OCI-LY7 (cell line): ENCODE results near the gene ZBTB5. TPM values are rescaled to one million over a fixed set of nuclear protein-coding genes. Genes with fewer than 3 reads are reported as not detected.

Experiments
- BruUV-seq: library from RNA; stranded (reverse); fragments of 400-500 nt; replicated peaks from 2 replicates; lab custom pipeline; 2021; lab: Mats Ljungman, UMichigan
- CTCF ChIA-PET: fragments of 300-600 bp; sonication (Branson Sonifier 250); formaldehyde crosslinking; loops from one replicate; lab custom pipeline; 2022; ENCODE audit warnings: antibody characterized with exemption; ENCODE audit not compliant: unreplicated experiment; lab: Charles Lee
- POLR2A ChIA-PET: fragments of 300-600 bp; sonication (Branson Sonifier 250); formaldehyde crosslinking; loops from one replicate; lab custom pipeline; 2022; ENCODE audit warnings: antibody characterized with exemption; lab: Charles Lee
- DNase-seq: peaks from one replicate; pipeline ENCODE4 v3.0.0-alpha.2; 2015; ENCODE audit warnings: low spot score
- H2AFZ ChIP-seq: fragments of 200-600 bp; sonication (generic), shearing (Covaris generic); 2 replicates; pipeline ENCODE4 v1.6.1; 2014; ENCODE audit warnings: mild to moderate bottlenecking, antibody characterized with exemption, low read length, moderate library complexity
- H3K27ac ChIP-seq: fragments of 200-600 bp; sonication (generic); 2 replicates; pipeline ENCODE4 v1.5.1; 2014; ENCODE audit warnings: mixed run types, low read depth, mild to moderate bottlenecking, moderate library complexity, low read length, inconsistent platforms; ENCODE audit not compliant: poor library complexity, severe bottlenecking
- H3K36me3 ChIP-seq: fragments of 200-600 bp; sonication (generic); 2 replicates; pipeline ENCODE4 v1.6.1; 2014; ENCODE audit warnings: mild to moderate bottlenecking, antibody characterized with exemption, low read length, moderate library complexity, mixed read lengths; ENCODE audit not compliant: insufficient read depth
- H3K4me1 ChIP-seq: fragments of 200-600 bp; sonication (generic); 2 replicates; pipeline ENCODE4 v1.5.1; 2014; ENCODE audit warnings: mild to moderate bottlenecking, low read length; ENCODE audit not compliant: insufficient read depth, poor library complexity, severe bottlenecking
- H3K4me2 ChIP-seq: fragments of 200-600 bp; sonication (generic); 2 replicates; pipeline ENCODE4 v1.6.1; 2014; ENCODE audit warnings: mild to moderate bottlenecking, low read length
- H3K4me3 ChIP-seq: fragments of 200-600 bp; sonication (generic); 2 replicates; pipeline ENCODE4 v1.5.1; 2014; ENCODE audit warnings: mild to moderate bottlenecking, low read depth, low read length; ENCODE audit not compliant: poor library complexity, severe bottlenecking
- H3K79me2 ChIP-seq: fragments of 200-600 bp; sonication (generic); 2 replicates; pipeline ENCODE4 v1.6.1; 2016; ENCODE audit warnings: low read depth, mild to moderate bottlenecking, low read length, moderate library complexity, mixed read lengths; ENCODE audit not compliant: insufficient read depth
- H3K9me2 ChIP-seq: fragments of 200-600 bp; sonication (generic); 2 replicates; pipeline ENCODE4 v1.6.1; 2016; ENCODE audit warnings: mild to moderate bottlenecking, low read length, mixed read lengths; ENCODE audit not compliant: insufficient read depth
- H3K9me3 ChIP-seq: fragments of 200-600 bp; sonication (generic); 2 replicates; pipeline ENCODE4 v1.6.1; 2014; ENCODE audit warnings: mild to moderate bottlenecking, mixed run types, low read length, mixed read lengths
- H4K20me1 ChIP-seq: fragments of 200-600 bp; sonication (generic); 2 replicates; pipeline ENCODE4 v1.6.1; 2014; ENCODE audit warnings: mild to moderate bottlenecking, antibody characterized with exemption, low read length, moderate library complexity, mixed read lengths; ENCODE audit not compliant: insufficient read depth
- EZH2phosphoT487 ChIP-seq: fragments of 200-600 bp; sonication (generic); IDR thresholded peaks from 2 replicates; pipeline ENCODE4 v1.6.1; 2018; ENCODE audit warnings: low read depth, borderline replicate concordance, mild to moderate bottlenecking, mixed run types, antibody characterized with exemption, low read length, moderate library complexity, mixed read lengths
- intact Hi-C: fragments of 100-400 bp; cut with micrococcal nuclease; formaldehyde crosslinking; loops from one replicate; pipeline ENCODE4 v1.10.0; 2022; ENCODE audit not compliant: unreplicated experiment
- total RNA-seq, 2 experiments: library from RNA; depleted of rRNA in 1 of 2; stranded (reverse); fragments of >200 nt in 1 of 2; shearing (Covaris generic) in 1 of 2; gene quantifications; 2 replicates each; pipeline ENCODE4 v1.2.3, GENCODE V29; 2014 to 2022
- TF ChIP-seq, protein P1 (sequence below): fragments of 200-600 bp; sonication (generic); conservative IDR thresholded peaks from 2 replicates; pipeline ENCODE4 v1.5.1; 2014; ENCODE audit warnings: mild to moderate bottlenecking, antibody characterized with exemption, low read length, moderate library complexity, mixed read lengths

ZBTB5 gene
- total RNA-seq, 2 experiments from 2014 or later: 20.2 to 31.9 TPM

DNA sequence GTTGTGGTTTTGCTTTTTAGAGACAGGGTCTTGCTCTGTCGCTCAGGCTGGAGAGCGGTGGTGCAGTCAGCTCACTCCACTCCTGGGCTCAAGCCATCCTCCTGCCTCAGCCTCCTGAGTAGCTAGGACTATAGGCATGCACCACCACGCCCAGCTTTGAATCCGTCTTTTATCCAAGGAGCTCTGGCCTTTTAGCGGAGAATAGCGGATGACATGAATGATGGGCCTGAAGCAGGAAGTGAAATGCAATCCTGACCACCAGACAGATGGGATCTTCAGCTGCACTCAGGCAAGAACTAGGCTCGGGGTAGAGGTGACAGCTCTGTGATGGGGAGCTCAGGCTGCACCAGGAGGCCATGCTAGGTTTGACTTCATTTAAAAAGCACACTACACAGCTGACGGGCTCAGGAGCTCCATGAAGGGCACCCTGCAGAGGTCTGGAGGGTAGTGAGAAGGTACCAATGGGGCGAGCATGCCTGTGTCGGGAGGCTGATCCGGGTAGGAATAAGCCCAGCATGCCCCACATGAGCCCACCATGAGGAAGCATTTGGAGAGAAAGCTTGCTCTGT lies 42.4 kb upstream of the ZBTB5 start:
- Histone ChIP-seq H3K4me2 (no peak overlapping the region), H3K4me1 (peaks cover 4% of the 10 kb centered on the region), H3K9me3 (no peaks in the 10 kb centered on the region), H3K4me3 (no peak overlapping the region), H3K9me2 (no peaks in the 10 kb centered on the region), H3K79me2 (no peaks in the 10 kb centered on the region), H3K27ac (no peak overlapping the region), H3K36me3 (peaks cover 62% of the 10 kb centered on the region), H2AFZ (no peak overlapping the region), H4K20me1 (no peaks in the 10 kb centered on the region)
- intact Hi-C loops: no loop called here
- TF ChIP-seq EZH2phosphoT487: no peak
- TF ChIP-seq, protein P1, sequence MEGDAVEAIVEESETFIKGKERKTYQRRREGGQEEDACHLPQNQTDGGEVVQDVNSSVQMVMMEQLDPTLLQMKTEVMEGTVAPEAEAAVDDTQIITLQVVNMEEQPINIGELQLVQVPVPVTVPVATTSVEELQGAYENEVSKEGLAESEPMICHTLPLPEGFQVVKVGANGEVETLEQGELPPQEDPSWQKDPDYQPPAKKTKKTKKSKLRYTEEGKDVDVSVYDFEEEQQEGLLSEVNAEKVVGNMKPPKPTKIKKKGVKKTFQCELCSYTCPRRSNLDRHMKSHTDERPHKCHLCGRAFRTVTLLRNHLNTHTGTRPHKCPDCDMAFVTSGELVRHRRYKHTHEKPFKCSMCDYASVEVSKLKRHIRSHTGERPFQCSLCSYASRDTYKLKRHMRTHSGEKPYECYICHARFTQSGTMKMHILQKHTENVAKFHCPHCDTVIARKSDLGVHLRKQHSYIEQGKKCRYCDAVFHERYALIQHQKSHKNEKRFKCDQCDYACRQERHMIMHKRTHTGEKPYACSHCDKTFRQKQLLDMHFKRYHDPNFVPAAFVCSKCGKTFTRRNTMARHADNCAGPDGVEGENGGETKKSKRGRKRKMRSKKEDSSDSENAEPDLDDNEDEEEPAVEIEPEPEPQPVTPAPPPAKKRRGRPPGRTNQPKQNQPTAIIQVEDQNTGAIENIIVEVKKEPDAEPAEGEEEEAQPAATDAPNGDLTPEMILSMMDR: no peak
- CTCF ChIA-PET: interaction anchor here (0.6 kb wide), 1 partner anchor 13 kb away, joined by 3 read pairs; no protein-coding TSS in a partner anchor
- no TSS peak for BruUV-seq
- no peak for DNase-seq
- POLR2A ChIA-PET: no interaction called here

DNA sequence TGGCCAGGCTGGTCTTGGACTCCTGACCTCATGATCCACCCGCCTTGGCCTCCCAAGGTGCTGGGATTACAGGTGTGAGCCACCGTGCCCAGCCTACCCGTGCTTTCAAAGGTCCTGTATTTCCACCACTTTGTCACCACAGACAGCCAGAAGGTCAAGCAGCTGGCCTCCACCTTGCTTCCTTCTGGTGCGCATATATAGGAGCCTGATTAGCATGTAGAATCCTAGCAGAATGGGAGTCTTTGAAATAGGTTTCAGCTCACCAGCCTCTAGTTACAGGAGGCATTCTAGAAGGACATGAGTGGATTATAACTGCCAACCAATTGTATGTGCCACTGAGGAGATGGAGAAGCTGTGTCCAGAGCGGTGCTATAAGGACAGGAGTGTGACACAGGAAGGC lies 39.4 kb upstream of the ZBTB5 start:
- Histone ChIP-seq H3K4me3 (no peak overlapping the region), H3K9me3 (no peaks in the 10 kb centered on the region), H3K9me2 (no peaks in the 10 kb centered on the region), H3K4me1 (no peaks in the 10 kb centered on the region), H4K20me1 (no peaks in the 10 kb centered on the region), H3K4me2 (no peak overlapping the region), H2AFZ (no peak overlapping the region), H3K36me3 (peaks cover 93% of the 10 kb centered on the region), H3K79me2 (no peaks in the 10 kb centered on the region), H3K27ac (no peak overlapping the region)
- intact Hi-C loops: no loop called here
- no TSS peak for BruUV-seq
- ChIA-PET CTCF (no interaction called here), POLR2A (interaction anchor here (0.6 kb wide), 1 partner anchor 9 kb away, joined by 4 read pairs; no protein-coding TSS in a partner anchor)
- no peak for DNase-seq
- no peak for TF ChIP-seq EZH2phosphoT487
- TF ChIP-seq, protein P1: no peak

DNA sequence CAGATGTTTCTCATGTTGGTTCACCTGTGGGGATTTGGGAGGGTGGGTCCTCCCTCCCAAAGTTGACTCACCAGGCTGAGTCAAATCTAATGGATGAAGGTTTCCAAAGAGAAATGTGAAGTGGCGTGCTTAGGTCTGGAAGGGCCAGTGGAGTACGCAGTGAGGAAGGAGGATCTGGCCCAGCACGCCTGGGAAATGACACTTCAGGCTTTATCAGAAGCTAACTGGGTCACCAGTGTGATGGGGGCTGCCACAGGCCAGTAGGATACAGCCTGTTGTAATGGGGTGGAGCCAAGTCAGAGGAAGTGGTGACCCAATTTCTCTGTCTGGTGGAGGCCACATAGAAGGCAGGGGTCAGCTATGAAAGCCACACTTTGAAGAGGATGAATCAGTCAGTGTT lies 38.5 kb upstream of the ZBTB5 start:
- Histone ChIP-seq H3K79me2 (no peaks in the 10 kb centered on the region), H3K4me1 (no peaks in the 10 kb centered on the region), H4K20me1 (no peaks in the 10 kb centered on the region), H3K4me2 (no peak overlapping the region), H3K9me2 (no peaks in the 10 kb centered on the region), H2AFZ (no peak overlapping the region), H3K4me3 (no peak overlapping the region), H3K9me3 (no peaks in the 10 kb centered on the region), H3K27ac (no peak overlapping the region), H3K36me3 (peaks cover 98% of the 10 kb centered on the region)
- DNase-seq: no peak
- CTCF ChIA-PET: no interaction called here
- no TSS peak for BruUV-seq
- intact Hi-C loops: no loop called here
- POLR2A ChIA-PET: interaction anchor here (0.7 to 1.7 kb wide), 2 partner anchors 18 to 81 kb away, joined by 3 to 6 read pairs; partner anchors contain the start of genes GRHPR and POLR1E
- TF ChIP-seq, protein P1: no peak
- no peak for TF ChIP-seq EZH2phosphoT487
